Measurements from ENCODE around the gene FBLIM1.

The FBLIM1 gene

GRCh38 chr1:15747378-15747777 lies 11.2 kb upstream of the FBLIM1 start:
- Histone ChIP-seq H2BK5ac (ENCODE audit: low read length) (no peak overlapping the region), H4K8ac (ENCODE audit: low read depth, low read length) (no peak overlapping the region), H2BK12ac (ENCODE audit: low read length) (no peak overlapping the region), H3K14ac (ENCODE audit: low read length) (no peak overlapping the region), H3K9me3 (replicated peaks in 1 of 2; ENCODE audit: control insufficient read depth in 2 of 2, insufficient read depth in 1 of 2, low read depth in 1 of 2, low read length in 2 of 2) (no peaks in the 10 kb centered on the region), H3K4me2 (ENCODE audit: insufficient read depth, low read length, poor library complexity, severe bottlenecking) (no peak overlapping the region), H2AFZ (ENCODE audit: low read length) (peak overlapping the region; percentile 19), H3K23ac (ENCODE audit: low read depth, low read length, poor library complexity) (no peak overlapping the region), H3K4me3 (ENCODE audit: low read length in 2 of 2) (no peak overlapping the region), H3K9ac (ENCODE audit: low read depth, low read length, poor library complexity) (no peak overlapping the region), H3K18ac (ENCODE audit: low read length) (no peak overlapping the region), H2AK5ac (ENCODE audit: low read depth, low read length) (no peak overlapping the region), H2BK120ac (ENCODE audit: low read depth, low read length) (no peak overlapping the region), H3K27me3 (ENCODE audit: control insufficient read depth in 3 of 3, insufficient read depth in 3 of 3, low read depth in 1 of 3, low read length in 3 of 3) (peaks cover 0 to 25% (median 0%) of the 10 kb centered on the region in 3 experiments), H3K4ac (ENCODE audit: low read length) (no peak overlapping the region), H4K91ac (ENCODE audit: low read depth, low read length, poor library complexity) (no peak overlapping the region), H3K4me1 (ENCODE audit: control insufficient read depth in 2 of 2, insufficient read depth in 1 of 2, low read depth in 1 of 2, low read length in 2 of 2) (peaks cover 2 to 4% of the 10 kb centered on the region in 2 donors), H3K36me3 (replicated peaks in 1 of 2; ENCODE audit: control insufficient read depth in 2 of 2, insufficient read depth in 2 of 2, low read length in 2 of 2) (no peaks in the 10 kb centered on the region), H2BK15ac (ENCODE audit: low read length) (peak overlapping the region; percentile 58), H3K27ac (replicated peaks; ENCODE audit: low read length) (no peak overlapping the region), H3K79me1 (ENCODE audit: low read depth, low read length) (peaks cover 2% of the 10 kb centered on the region)
- no peak for DNase-seq (ENCODE audit: low spot score)
- WGBS, 2 donors (ENCODE audit: extremely low coverage in 2 of 2, insufficient read length in 2 of 2, insufficient replicate concordance in 1 of 2): no CpG with 5 or more reads among the region's 8 CpGs

GRCh38 chr1:15748264-15748663 lies 10.3 kb upstream of the FBLIM1 start:
- H3K14ac ChIP-seq (ENCODE audit: low read length): peak overlapping the region; percentile 31
- H4K91ac ChIP-seq (ENCODE audit: low read depth, low read length, poor library complexity): no peak overlapping the region
- H3K23ac ChIP-seq (ENCODE audit: low read depth, low read length, poor library complexity): no peak overlapping the region
- H3K4me3 ChIP-seq (ENCODE audit: low read length in 2 of 2): no peak overlapping the region
- WGBS, 2 donors (ENCODE audit: extremely low coverage in 2 of 2, insufficient read length in 2 of 2, insufficient replicate concordance in 1 of 2): no CpG with 5 or more reads among the region's 5 CpGs
- no peak overlapping the region for H2BK120ac ChIP-seq (ENCODE audit: low read depth, low read length)
- H3K4ac ChIP-seq (ENCODE audit: low read length): no peak overlapping the region
- peak overlapping the region; percentile 77 for H3K18ac ChIP-seq (ENCODE audit: low read length)
- H3K79me1 ChIP-seq (ENCODE audit: low read depth, low read length): peaks cover 2% of the 10 kb centered on the region
- H3K9me3 ChIP-seq (replicated peaks in 1 of 2; ENCODE audit: control insufficient read depth in 2 of 2, insufficient read depth in 1 of 2, low read depth in 1 of 2, low read length in 2 of 2): no peaks in the 10 kb centered on the region
- no peak overlapping the region for H2AFZ ChIP-seq (ENCODE audit: low read length)
- no peak overlapping the region for H3K9ac ChIP-seq (ENCODE audit: low read depth, low read length, poor library complexity)
- no peak overlapping the region for H4K8ac ChIP-seq (ENCODE audit: low read depth, low read length)
- peaks cover 0 to 25% (median 0%) of the 10 kb centered on the region in 3 experiments for H3K27me3 ChIP-seq (ENCODE audit: control insufficient read depth in 3 of 3, insufficient read depth in 3 of 3, low read depth in 1 of 3, low read length in 3 of 3)
- H3K27ac ChIP-seq (replicated peaks; ENCODE audit: low read length): no peak overlapping the region
- DNase-seq (ENCODE audit: low spot score): no peak
- no peak overlapping the region for H3K4me2 ChIP-seq (ENCODE audit: insufficient read depth, low read length, poor library complexity, severe bottlenecking)
- no peaks in the 10 kb centered on the region for H3K36me3 ChIP-seq (replicated peaks in 1 of 2; ENCODE audit: control insufficient read depth in 2 of 2, insufficient read depth in 2 of 2, low read length in 2 of 2)
- no peak overlapping the region for H2BK5ac ChIP-seq (ENCODE audit: low read length)
- no peak overlapping the region for H2BK12ac ChIP-seq (ENCODE audit: low read length)
- peaks cover 2 to 4% of the 10 kb centered on the region in 2 donors for H3K4me1 ChIP-seq (ENCODE audit: control insufficient read depth in 2 of 2, insufficient read depth in 1 of 2, low read depth in 1 of 2, low read length in 2 of 2)
- H2BK15ac ChIP-seq (ENCODE audit: low read length): peak overlapping the region; percentile 72
- H2AK5ac ChIP-seq (ENCODE audit: low read depth, low read length): peak overlapping the region; percentile 1

GRCh38 chr1:15748690-15749398 lies 9.8 kb upstream of the FBLIM1 start:
- Histone ChIP-seq H4K91ac (ENCODE audit: low read depth, low read length, poor library complexity) (no peak overlapping the region), H3K18ac (ENCODE audit: low read length) (peak overlapping the region; percentile 77), H3K9ac (ENCODE audit: low read depth, low read length, poor library complexity) (no peak overlapping the region), H3K27me3 (ENCODE audit: control insufficient read depth in 3 of 3, insufficient read depth in 3 of 3, low read depth in 1 of 3, low read length in 3 of 3) (peaks cover 0 to 25% (median 0%) of the 10 kb centered on the region in 3 experiments), H3K4ac (ENCODE audit: low read length) (no peak overlapping the region), H4K8ac (ENCODE audit: low read depth, low read length) (peak overlapping the region; percentile 17), H3K27ac (replicated peaks; ENCODE audit: low read length) (no peak overlapping the region), H3K23ac (ENCODE audit: low read depth, low read length, poor library complexity) (no peak overlapping the region), H3K4me2 (ENCODE audit: insufficient read depth, low read length, poor library complexity, severe bottlenecking) (no peak overlapping the region), H3K14ac (ENCODE audit: low read length) (peak overlapping the region; percentile 31), H3K9me3 (replicated peaks in 1 of 2; ENCODE audit: control insufficient read depth in 2 of 2, insufficient read depth in 1 of 2, low read depth in 1 of 2, low read length in 2 of 2) (no peaks in the 10 kb centered on the region), H3K4me1 (ENCODE audit: control insufficient read depth in 2 of 2, insufficient read depth in 1 of 2, low read depth in 1 of 2, low read length in 2 of 2) (peaks cover 4 to 5% of the 10 kb centered on the region in 2 donors), H2BK12ac (ENCODE audit: low read length) (no peak overlapping the region), H3K4me3 (ENCODE audit: low read length in 2 of 2) (no peak overlapping the region), H2AFZ (ENCODE audit: low read length) (no peak overlapping the region), H2BK15ac (ENCODE audit: low read length) (peak overlapping the region; percentile 72), H2AK5ac (ENCODE audit: low read depth, low read length) (peak overlapping the region; percentile 84), H3K36me3 (replicated peaks in 1 of 2; ENCODE audit: control insufficient read depth in 2 of 2, insufficient read depth in 2 of 2, low read length in 2 of 2) (no peaks in the 10 kb centered on the region), H2BK120ac (ENCODE audit: low read depth, low read length) (no peak overlapping the region), H2BK5ac (ENCODE audit: low read length) (no peak overlapping the region), H3K79me1 (ENCODE audit: low read depth, low read length) (peaks cover 2% of the 10 kb centered on the region)
- no CpG with 5 or more reads among the region's 10 CpGs for WGBS, 2 donors (ENCODE audit: extremely low coverage in 2 of 2, insufficient read length in 2 of 2, insufficient replicate concordance in 1 of 2)
- no peak for DNase-seq (ENCODE audit: low spot score)

- Histone ChIP-seq H3K4ac (ENCODE audit: low read length) (peak overlapping the region; percentile 77), H3K18ac (ENCODE audit: low read length) (peak overlapping the region; percentile 83), H3K4me3 (ENCODE audit: low read length in 2 of 2) (no peak overlapping the region), H2AFZ (ENCODE audit: low read length) (no peak overlapping the region), H4K8ac (ENCODE audit: low read depth, low read length) (peak overlapping the region; percentile 17), H2AK5ac (ENCODE audit: low read depth, low read length) (peak overlapping the region; percentile 84), H3K9ac (ENCODE audit: low read depth, low read length, poor library complexity) (no peak overlapping the region), H3K4me1 (ENCODE audit: control insufficient read depth in 2 of 2, insufficient read depth in 1 of 2, low read depth in 1 of 2, low read length in 2 of 2) (peaks cover 4 to 5% of the 10 kb centered on the region in 2 donors), H3K27me3 (ENCODE audit: control insufficient read depth in 3 of 3, insufficient read depth in 3 of 3, low read depth in 1 of 3, low read length in 3 of 3) (peaks cover 0 to 20% (median 0%) of the 10 kb centered on the region in 3 experiments), H2BK12ac (ENCODE audit: low read length) (no peak overlapping the region), H3K27ac (replicated peaks; ENCODE audit: low read length) (no peak overlapping the region), H3K9me3 (replicated peaks in 1 of 2; ENCODE audit: control insufficient read depth in 2 of 2, insufficient read depth in 1 of 2, low read depth in 1 of 2, low read length in 2 of 2) (no peaks in the 10 kb centered on the region), H2BK5ac (ENCODE audit: low read length) (no peak overlapping the region), H3K79me1 (ENCODE audit: low read depth, low read length) (no peaks in the 10 kb centered on the region), H2BK120ac (ENCODE audit: low read depth, low read length) (no peak overlapping the region), H4K91ac (ENCODE audit: low read depth, low read length, poor library complexity) (no peak overlapping the region), H3K14ac (ENCODE audit: low read length) (peak overlapping the region; percentile 21), H3K4me2 (ENCODE audit: insufficient read depth, low read length, poor library complexity, severe bottlenecking) (no peak overlapping the region), H2BK15ac (ENCODE audit: low read length) (peak overlapping the region; percentile 7), H3K36me3 (replicated peaks in 1 of 2; ENCODE audit: control insufficient read depth in 2 of 2, insufficient read depth in 2 of 2, low read length in 2 of 2) (no peaks in the 10 kb centered on the region), H3K23ac (ENCODE audit: low read depth, low read length, poor library complexity) (peak overlapping the region; percentile 31)
- no peak for DNase-seq (ENCODE audit: low spot score)
- whole genome bisulfite sequencing, 2 donors (ENCODE audit: extremely low coverage in 2 of 2, insufficient read length in 2 of 2, insufficient replicate concordance in 1 of 2): no CpG with 5 or more reads among the region's 19 CpGs
These were observed 8.9 kb upstream of the FBLIM1 start for GRCh38 chr1:15749399-15750291.
